HG03095 (cell line): ENCODE measurements around the gene RXRA.

ENCODE experiments used
- ATAC-seq: cut with Tn5 transposase; IDR thresholded peaks from one replicate; pipeline ENCODE4 v1.9.1; 2021; ENCODE audit warnings: moderate library complexity; ENCODE audit not compliant: unreplicated experiment

Gene RXRA

DNA sequence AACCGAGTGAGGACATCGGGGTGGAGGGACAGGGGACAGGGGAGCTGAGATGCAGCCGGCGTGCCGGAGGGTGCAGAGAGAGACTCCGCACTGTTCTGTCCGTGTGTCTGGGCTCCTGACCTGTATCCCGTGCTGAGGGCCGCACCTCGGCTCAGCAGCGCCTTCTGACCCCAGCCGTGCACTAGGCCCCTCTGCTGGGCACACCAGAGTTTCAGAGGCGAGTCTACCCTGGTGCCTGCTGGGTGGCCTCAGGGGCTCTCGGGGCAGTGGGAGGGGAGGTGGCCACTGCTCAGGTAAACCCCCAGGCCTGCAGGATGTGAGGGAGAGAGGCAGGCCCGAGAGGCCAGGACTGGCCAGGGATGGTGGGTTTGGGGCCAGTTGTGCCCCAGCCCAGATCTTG is 100.2 kb downstream of the RXRA start:
- ATAC-seq: no peak

DNA sequence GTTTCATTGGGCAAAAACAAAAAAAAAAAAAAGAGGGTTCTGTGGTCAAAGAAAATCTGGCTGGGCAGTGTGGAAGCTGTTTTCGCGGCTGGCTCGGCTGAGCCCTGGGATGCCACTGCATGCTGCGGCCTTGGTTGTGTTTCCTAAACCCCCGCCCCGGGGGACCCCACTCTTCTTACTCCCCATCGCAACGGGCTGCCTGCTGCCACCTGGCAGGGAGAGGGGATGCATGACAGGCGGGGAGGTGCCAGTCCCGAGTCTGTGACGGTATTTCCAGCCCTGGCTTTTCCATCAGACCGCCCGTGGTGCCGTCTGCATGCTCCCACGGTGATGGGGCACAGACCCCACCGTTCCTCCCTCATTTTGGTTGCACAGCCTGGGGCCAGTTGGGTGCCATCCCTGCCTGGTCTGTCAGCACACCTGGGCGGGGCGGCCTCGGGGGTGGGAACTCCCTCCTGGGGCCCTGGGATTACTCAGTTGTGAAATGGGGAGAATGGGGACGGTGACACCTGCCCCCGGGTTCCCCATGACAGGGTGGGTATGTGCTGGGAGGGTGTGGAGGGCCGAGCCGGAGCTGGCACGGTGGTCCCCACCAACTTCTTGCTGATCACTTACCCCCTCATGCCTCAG is 101.0 kb downstream of the RXRA start:
- no peak for ATAC-seq

DNA sequence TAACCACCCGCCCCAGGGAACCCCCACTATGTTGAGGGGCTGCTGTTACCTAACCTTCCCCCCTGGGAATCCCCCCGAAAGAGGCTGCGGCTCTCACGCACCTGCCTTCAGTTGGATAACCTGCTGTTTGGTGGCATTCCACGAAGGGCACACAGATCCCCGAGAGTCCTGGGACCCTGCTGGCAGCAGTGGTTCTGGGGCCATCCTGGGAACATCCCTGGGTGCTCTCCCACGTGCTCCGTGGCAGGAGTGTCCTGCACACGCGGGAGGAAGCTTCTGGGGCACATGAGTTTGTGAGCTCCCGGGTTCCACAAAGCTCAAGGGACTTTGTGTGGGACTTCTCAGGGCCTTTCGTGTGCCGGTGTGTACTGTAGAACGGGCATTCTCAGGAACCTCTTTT is 102.3 kb downstream of the RXRA start:
- ATAC-seq: no peak

DNA sequence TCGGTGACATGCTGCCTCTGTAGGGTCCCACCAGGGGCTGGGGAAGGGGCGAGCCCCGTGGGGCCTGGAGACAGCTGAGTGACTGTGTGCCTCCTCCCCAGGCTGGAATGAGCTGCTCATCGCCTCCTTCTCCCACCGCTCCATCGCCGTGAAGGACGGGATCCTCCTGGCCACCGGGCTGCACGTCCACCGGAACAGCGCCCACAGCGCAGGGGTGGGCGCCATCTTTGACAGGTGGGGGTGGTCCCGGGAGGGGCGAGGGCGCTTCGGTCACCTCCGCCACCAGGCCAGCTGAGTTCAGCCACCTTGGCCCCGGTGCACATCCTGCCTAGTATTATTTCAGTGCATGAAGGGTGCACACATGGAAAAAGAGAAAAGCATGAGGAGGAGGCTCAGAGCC is 102.8 kb downstream of the RXRA start:
- no peak for ATAC-seq

DNA sequence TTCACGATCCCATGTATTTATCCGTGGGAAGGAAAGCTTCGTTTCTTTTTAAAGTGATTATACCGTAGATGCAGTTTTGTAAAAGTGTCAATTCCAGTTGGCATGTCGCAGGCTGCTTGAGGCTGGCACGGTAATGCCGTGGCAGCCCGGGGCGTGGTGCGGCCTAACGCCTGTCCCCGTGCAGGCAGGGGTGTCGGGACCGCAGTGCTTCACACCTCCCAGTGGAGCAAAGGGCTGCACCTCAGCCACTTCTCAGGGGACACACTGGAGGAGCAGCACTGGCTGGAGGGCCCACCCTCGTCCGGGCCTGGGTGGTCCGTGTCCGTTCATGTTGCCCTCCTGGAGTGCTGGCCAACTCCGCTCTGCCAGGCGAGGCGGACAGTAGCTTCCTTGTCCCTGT is 103.2 kb downstream of the RXRA start:
- ATAC-seq: no peak

DNA sequence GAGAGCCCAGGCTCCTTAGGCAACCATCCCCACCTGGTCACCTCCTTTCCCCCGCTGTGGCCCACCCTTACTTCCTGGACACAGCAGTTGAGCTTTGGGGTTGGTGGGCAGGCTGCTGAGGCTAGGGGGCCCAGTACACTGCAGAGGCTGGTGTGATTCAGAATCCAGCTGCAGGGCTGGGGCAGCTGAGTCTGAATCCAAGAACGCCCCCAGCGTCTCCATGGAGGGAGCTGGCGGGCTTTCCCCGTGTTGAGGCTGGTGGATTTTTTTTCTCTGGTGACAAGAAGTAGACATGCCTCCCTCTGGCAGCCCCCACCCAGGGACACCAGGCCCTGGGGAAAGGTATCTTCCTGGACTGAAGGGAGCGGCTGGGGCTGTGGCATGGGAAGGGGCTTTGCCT is 104.8 kb downstream of the RXRA start:
- ATAC-seq: no peak

DNA sequence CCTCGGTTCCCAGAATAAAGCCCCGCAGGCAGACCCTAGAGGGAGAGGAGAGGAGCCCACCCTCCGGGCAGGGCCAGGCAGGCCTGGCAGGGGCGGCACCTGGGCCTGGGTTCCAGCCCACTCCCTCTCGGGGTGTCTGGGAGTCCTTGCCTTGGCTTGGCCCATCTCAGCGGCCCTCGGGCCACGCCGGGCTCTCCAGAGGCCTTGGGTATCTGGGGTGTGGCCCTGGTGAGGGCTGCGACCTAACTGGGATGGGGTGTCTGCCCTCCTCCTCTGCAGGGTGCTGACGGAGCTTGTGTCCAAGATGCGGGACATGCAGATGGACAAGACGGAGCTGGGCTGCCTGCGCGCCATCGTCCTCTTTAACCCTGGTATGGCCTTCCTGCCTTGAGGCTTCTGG is 105.4 kb downstream of the RXRA start:
- ATAC-seq: no peak

DNA sequence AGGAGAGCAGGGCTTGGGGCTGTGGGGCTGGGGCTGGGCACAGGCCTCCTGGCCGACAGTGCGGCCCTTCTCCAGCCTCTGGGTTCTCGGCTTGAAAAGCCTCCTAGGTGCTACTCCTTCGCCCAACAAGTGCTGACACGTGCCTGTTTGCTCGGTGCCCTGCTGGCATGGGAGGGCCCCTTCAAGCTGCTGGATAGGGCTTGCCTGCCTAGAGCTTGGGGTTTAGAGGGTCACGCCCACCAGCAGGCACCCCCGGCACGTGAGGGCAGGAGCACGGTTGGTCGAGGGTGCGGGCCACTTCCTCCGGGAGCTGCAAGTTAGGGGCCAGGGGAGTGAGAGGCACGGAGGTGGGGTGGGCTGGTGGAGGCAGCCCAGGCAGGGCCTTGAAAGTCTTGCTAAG is 106.2 kb downstream of the RXRA start:
- no peak for ATAC-seq

DNA sequence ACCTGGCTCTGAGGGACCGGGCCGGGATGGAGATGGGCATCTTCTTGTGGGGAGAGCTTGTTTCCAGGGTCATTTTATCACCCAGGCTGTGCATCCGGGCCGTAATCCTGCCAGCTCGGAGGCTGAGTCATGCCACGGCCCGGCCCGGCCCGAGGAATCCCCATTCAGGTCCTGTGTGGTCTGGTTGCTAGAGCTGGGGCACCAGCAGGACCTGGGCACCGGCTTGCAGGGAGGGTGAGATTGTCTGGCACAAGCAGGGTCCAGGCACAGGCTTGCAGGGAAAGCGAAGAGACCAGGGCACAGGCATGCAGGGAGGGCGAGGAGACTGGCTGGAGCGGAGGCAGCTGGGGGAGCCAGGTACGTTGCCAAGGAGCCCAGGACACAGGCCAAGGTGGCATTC is 106.8 kb downstream of the RXRA start:
- ATAC-seq: no peak

DNA sequence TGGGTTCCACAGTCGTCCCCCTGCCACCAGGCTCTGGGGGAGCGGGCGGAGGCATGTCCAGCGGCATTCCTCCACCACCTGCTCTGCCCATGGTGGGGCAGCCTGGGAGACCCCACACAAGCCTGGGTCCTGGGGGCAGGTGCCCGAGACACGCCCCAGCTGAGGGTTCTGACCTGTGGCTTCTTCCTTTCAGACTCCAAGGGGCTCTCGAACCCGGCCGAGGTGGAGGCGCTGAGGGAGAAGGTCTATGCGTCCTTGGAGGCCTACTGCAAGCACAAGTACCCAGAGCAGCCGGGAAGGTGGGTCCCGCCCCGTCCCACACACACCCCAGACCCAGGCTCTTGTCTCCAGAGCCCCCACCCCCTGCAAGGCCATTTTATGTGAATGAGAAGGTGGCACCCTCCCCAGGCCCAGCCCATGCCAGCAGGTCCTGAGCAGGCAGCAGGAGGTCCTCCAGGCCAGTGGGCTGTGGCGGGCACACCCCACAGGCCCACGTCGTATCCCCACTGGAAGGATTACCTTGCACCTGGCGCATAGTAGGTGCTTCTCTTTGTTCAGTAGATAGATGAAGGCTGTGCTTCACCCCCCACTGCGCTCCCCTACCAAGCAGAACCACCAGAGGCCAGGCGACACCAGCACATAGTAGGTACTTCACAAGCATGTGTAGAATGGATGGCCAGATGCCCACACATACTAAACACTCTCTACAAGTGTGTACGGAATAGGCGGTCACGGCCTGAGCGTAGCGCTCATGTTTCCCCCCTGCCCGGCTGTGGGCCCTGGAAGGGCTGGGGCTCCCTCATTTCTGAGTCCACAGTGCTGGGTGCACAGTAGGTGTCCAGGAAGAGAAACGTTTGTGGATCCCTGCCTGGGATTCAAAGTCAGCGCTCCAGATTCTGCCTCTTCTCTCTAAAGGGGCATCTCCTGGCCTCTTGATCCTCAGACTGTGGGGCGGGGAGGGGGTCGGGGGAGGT is 107.9 kb downstream of the RXRA start:
- ATAC-seq: no peak

DNA sequence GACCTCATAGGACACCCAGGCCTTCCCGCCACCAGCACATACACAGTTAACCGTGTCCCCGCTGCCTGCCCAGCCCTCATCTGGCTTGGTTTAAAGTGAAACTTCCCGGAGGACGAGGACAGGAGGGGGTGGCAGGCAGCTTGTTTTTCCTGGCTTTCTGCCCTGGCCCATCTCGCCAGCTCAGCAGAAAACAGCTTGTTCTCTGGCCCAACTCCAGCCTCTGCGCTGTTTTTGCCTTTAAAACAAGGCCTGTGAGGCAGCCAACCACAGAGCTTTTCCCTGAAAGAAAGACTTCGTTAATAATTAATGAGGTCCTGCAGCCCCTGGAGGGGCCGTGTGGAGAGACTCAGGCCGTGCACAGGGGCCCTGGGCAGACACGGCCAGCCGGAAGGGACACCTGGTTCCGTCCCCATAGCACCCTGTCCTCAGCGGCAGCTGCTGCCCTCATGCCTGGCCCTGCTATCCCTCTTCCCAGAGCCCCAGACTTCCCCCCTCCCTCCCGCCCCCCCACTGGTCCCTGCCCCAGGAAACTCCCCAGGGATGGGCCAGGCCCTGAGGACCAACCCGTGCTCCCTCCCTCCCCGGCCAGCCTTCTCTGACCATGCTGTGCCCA is 108.7 kb downstream of the RXRA start:
- ATAC-seq: no peak

DNA sequence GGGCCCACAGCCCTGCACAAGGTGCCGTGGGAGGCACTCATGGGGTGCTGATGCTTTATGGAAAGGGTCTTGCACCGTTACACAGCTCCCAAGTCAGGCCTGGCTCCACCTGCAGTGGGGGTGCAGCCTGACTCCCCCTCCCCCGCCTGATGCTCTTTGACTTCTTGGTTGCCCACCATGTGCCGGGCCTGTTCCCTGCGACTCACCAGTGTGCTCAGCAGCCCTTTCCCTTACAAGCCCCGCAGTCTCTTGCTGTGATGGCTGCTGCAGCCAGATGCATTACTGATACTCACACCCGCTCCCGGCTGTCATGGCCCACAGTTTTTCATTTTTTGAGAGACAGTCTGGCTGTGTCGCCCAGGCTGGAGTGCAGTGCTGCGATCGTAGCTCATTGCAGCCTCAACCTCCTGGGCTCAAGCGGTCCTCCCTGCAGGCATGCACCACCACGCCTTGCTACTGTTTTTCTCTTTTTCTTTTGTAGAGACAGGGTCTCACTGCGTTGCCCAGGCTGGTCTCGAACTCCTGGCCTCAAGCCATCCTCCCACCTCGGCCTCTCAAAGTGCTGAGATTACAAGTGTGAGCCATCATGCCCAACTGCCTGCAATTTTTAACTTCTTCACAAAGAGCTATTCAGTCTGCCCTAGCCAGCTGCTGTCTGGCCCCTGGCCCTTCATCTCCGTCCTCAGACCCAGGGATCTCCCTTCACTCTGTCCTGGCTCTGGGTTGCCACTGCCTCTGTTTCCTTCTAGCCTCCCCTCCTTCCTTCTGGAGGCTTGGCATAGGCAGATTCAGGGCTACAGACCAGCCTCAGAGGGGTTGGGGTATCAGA is 109.5 kb downstream of the RXRA start:
- ATAC-seq: no peak

DNA sequence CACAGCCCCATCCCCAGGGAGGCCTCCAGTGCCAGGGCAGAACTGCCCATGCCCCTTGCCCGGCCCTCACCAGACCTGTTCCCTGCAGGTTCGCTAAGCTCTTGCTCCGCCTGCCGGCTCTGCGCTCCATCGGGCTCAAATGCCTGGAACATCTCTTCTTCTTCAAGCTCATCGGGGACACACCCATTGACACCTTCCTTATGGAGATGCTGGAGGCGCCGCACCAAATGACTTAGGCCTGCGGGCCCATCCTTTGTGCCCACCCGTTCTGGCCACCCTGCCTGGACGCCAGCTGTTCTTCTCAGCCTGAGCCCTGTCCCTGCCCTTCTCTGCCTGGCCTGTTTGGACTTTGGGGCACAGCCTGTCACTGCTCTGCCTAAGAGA is 110.1 kb downstream of the RXRA start:
- no peak for ATAC-seq

DNA sequence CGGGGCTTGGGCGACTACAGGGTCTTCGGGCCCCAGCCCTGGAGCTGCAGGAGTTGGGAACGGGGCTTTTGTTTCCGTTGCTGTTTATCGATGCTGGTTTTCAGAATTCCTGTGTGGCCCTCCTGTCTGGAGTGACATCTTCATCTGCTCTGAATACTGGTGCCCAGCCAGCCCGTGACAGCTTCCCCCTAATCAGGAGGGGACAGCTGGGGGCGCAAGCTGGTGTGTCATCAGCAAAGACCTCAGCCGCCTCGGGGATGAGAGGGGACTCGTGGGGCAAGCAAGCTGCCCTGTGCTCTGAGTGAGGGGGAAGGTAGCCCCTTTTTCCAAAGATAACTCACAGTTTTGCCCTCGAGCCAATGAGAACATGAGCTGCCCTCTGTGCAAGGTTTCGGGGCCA is 110.7 kb downstream of the RXRA start:
- ATAC-seq: no peak

DNA sequence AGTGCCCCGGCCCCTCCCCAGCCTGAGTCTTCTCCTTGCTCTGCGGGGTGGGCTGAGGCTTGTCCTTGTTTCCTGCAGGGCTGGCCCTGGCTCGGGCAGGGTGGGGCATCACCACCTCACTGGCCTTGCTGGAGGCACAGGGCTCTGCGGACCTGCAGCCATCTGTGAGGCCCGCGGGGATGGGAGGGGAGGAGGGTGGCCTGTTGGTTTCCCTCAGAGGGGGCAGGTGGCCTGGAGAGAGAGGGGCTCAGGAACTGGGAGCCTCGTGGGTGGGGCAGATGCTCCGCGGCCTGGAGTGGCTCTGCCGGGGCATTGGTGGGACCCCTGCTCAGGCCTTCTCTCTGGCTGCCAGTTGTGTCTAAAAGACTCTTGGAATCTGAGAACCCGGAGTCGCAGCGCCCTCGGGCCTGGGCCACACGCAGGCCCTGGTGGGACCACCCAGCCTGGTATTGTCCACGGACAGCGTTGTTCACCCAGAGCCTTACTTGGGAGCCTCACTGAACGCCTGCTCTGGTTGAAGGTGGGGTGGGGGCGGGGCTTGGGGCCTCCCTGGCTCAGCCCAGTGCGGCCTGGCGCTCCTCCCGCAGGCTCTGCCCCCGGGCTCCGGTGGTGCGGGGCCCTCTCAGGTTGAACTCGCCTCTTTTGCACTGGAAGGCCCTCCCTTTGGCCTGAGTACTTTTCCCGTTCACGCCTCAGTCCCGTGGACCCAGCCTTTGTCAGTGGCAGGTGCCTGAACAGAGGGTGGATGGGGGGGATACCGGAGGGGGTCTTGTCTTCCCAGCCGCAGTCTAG is 111.3 kb downstream of the RXRA start:
- no peak for ATAC-seq

DNA sequence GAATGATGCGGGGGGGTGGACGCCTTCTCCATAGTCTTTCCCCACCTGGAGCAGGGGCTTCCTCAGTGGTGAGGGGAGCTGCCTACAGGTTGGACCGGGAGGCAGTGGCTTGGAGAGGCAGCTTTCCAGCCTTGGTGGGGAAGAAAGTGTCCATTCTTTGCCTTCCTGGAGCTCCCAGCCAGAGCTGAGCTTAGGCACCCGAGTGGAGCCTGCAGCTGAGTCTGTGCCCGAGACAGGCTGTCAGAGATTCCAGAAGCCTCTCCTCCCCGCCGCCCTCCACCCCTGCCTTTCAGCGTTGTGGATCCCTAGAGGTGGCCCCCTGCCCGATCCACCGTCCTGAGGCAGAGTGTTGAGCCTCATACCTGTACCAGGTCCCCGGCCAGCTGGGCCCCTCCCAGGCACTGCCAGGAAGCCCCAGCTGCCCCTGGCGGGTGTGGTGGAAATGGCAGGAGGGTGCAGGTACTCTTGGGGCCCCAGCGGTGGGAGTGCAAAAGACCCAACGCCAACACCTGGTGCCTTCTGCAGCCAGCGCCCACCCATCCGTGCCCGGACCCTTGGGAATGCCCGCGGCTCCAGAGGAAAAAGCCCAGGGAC is 112.0 kb downstream of the RXRA start:
- no peak for ATAC-seq

DNA sequence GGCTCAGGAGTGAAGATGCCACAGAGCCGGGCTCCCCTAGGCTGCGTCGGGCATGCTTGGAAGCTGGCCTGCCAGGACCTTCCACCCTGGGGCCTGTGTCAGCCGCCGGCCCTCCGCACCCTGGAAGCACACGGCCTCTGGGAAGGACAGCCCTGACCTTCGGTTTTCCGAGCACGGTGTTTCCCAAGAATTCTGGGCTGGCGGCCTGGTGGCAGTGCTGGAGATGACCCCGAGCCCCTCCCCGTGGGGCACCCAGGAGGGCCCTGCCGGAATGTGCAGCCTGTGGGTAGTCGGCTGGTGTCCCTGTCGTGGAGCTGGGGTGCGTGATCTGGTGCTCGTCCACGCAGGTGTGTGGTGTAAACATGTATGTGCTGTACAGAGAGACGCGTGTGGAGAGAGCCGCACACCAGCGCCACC is 113.1 kb downstream of the RXRA start:
- ATAC-seq: no peak

DNA sequence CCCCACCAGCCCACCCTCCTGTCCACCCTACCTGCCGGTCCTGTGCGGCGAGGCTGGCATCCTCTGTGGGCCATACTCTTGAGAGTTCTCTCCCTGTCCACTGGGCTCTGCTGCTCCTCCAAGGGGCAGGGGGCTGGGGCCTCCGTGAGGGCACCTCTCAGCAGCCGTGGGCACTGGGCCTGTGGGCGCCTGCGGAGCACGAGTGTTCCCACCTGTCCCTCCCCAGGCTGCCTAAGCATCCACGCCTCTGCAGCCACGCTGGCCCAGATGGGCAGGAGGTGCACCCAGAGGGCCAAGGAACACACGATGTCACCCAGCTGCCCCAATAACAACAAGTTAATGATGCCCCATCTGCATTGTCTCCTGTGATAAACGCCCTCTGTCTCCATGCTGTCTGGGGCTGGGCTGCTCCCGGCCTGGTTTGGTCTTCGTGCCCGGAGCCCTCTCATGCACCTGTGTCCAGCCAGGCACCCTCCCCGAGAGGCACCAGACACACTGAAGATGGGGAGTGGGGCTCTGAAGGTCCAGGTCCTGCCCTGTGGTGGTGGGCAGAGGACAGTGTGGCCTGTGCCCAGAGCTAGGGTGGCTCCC is 114.5 kb downstream of the RXRA start:
- ATAC-seq: no peak

DNA sequence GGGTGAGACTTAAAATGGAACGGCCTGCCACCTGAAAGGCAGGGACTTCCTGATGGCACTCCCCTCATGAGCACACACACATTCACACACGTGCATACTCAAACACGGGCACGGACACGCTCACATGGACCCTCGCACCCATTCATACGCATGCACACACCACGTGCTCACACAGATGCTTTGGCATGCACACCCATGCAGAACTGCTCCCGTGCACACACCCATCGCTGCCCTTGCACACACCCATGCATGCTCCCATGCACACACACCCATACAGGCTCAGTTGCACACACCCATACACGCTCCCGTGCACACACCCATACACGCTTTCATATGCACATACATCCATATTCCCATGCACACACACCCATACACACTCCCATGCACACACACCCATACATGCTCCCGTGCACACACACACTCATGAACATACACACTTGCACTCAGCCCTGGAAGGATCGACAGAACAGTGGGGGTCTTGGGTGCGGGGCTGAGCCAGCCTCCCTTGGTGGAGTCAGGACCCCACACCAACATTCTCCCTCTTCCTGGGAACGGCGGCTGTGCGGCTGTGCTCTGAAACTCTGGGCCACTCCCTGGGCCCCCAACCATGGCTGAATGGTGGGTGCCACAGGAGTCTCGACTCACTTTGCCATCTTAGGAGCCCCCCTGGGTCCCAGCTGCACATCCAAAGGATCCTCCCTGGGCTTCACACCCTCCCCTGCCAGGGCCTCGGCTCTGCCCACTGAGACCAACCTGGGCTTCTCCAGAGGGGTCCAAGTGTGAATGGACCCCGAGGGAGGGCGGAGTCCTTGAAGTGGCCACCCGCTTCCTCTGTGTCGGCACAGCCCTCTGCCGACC is 115.2 kb downstream of the RXRA start:
- ATAC-seq: no peak
